Mesenchymal stem cell (in vitro differentiated cells and primary cell): ENCODE results near the gene SKAP2.

Source experiments
- DNase-seq: peaks from one replicate; pipeline ENCODE4 v3.0.0-alpha.2; 2013
- H2AFZ ChIP-seq: one replicate; pipeline ENCODE4 v1.6.1; 2013; ENCODE audit warnings: low read depth, mild to moderate bottlenecking, control low read depth, inconsistent platforms, low read length, moderate library complexity
- H2AK5ac ChIP-seq: 2 replicates; pipeline ENCODE4 v1.6.1; 2013; ENCODE audit warnings: low read length, moderate library complexity, mild to moderate bottlenecking, inconsistent platforms; ENCODE audit not compliant: severe bottlenecking
- H2BK120ac ChIP-seq: one replicate; pipeline ENCODE4 v1.6.1; 2013; ENCODE audit warnings: low read depth, mild to moderate bottlenecking, inconsistent platforms, low read length, moderate library complexity
- H2BK12ac ChIP-seq, 2 experiments: one replicate each; pipeline ENCODE4 v1.6.1; 2013; ENCODE audit warnings: inconsistent platforms in 2 of 2, low read length in 2 of 2, mild to moderate bottlenecking in 2 of 2, moderate library complexity in 2 of 2, control low read depth in 1 of 2
- H2BK15ac ChIP-seq: one replicate; pipeline ENCODE4 v1.6.1; 2013; ENCODE audit warnings: mild to moderate bottlenecking, low read depth, inconsistent platforms; ENCODE audit not compliant: poor library complexity, severe bottlenecking
- H2BK5ac ChIP-seq: 2 replicates; pipeline ENCODE4 v1.6.1; 2013; ENCODE audit warnings: low read depth, mild to moderate bottlenecking, low read length, control low read depth, inconsistent platforms; ENCODE audit not compliant: poor library complexity, severe bottlenecking
- H3K14ac ChIP-seq, 2 experiments: one replicate each; pipeline ENCODE4 v1.6.1; 2013; ENCODE audit warnings: inconsistent platforms in 2 of 2, low read length in 2 of 2, control low read depth in 1 of 2, mild to moderate bottlenecking in 1 of 2, moderate library complexity in 1 of 2
- H3K18ac ChIP-seq, 2 experiments: one replicate each; pipeline ENCODE4 v1.6.1; 2013; ENCODE audit warnings: inconsistent platforms in 2 of 2, low read length in 2 of 2, control low read depth in 1 of 2, low read depth in 1 of 2, mild to moderate bottlenecking in 1 of 2
- H3K23ac ChIP-seq, 2 experiments: one replicate each; pipeline ENCODE4 v1.6.1; 2013; ENCODE audit warnings: inconsistent platforms in 2 of 2, low read length in 2 of 2, mild to moderate bottlenecking in 2 of 2, moderate library complexity in 2 of 2, control low read depth in 1 of 2
- H3K27ac ChIP-seq: 2 replicates; pipeline ENCODE4 v1.5.1; 2013; ENCODE audit warnings: mild to moderate bottlenecking, moderate library complexity, low read length, control low read depth, inconsistent platforms; ENCODE audit not compliant: poor library complexity, severe bottlenecking
- H3K27me3 ChIP-seq, 2 experiments: 2 replicates each; pipeline versions ENCODE4 v1.6.1 to v1.7.0; 2013; ENCODE audit warnings: low read length in 2 of 2, mild to moderate bottlenecking in 2 of 2, moderate library complexity in 2 of 2, control low read depth in 1 of 2, inconsistent platforms in 1 of 2; ENCODE audit not compliant: control insufficient read depth in 1 of 2, insufficient read depth in 1 of 2
- H3K36me3 ChIP-seq, 2 experiments: 2 replicates each; pipeline versions ENCODE4 v1.6.1 to v1.7.0; 2013; ENCODE audit warnings: low read length in 2 of 2, control low read depth in 1 of 2, inconsistent platforms in 1 of 2, low read depth in 1 of 2, mild to moderate bottlenecking in 1 of 2; ENCODE audit not compliant: insufficient read depth in 2 of 2, control insufficient read depth in 1 of 2
- H3K4ac ChIP-seq, 2 experiments: one replicate each; pipeline ENCODE4 v1.6.1; 2013; ENCODE audit warnings: inconsistent platforms in 2 of 2, low read length in 2 of 2, mild to moderate bottlenecking in 2 of 2, moderate library complexity in 2 of 2, control low read depth in 1 of 2, low read depth in 1 of 2
- H3K4me1 ChIP-seq: 2 replicates; pipeline ENCODE4 v1.6.1; 2013; ENCODE audit warnings: low read depth, low read length, control low read depth; ENCODE audit not compliant: control insufficient read depth, insufficient read depth
- H3K4me2 ChIP-seq: 2 replicates; pipeline ENCODE4 v1.6.1; 2013; ENCODE audit warnings: low read length, mild to moderate bottlenecking, inconsistent platforms; ENCODE audit not compliant: poor library complexity, severe bottlenecking
- H3K4me3 ChIP-seq, 2 experiments: 2 replicates each; pipeline versions ENCODE4 v1.5.1 to v1.7.0; 2013; ENCODE audit warnings: low read length in 2 of 2, mild to moderate bottlenecking in 2 of 2, control low read depth in 1 of 2, low read depth in 1 of 2; ENCODE audit not compliant: insufficient read depth in 1 of 2
- H3K79me1 ChIP-seq: replicated peaks from 2 replicates; pipeline ENCODE4 v1.6.1; 2013; ENCODE audit warnings: mild to moderate bottlenecking, control low read depth, low read length, inconsistent platforms; ENCODE audit not compliant: poor library complexity, severe bottlenecking
- H3K9ac ChIP-seq: 2 replicates; pipeline ENCODE4 v1.7.0; 2013; ENCODE audit warnings: mild to moderate bottlenecking, low read length, moderate library complexity
- H3K9me3 ChIP-seq: 2 replicates; pipeline ENCODE4 v1.7.0; 2013; ENCODE audit warnings: mild to moderate bottlenecking, low read length; ENCODE audit not compliant: control insufficient read depth
- H4K8ac ChIP-seq: one replicate; pipeline ENCODE4 v1.6.1; 2013; ENCODE audit warnings: inconsistent platforms, mild to moderate bottlenecking, low read length, moderate library complexity
- H4K91ac ChIP-seq: one replicate; pipeline ENCODE4 v1.6.1; 2013; ENCODE audit warnings: mild to moderate bottlenecking, low read length, inconsistent platforms
- WGBS: methylation state at CpG from one replicate; pipeline ENCODE4 v1.1.7; 2013; ENCODE audit warnings: mixed read lengths; 5-methylcytosine and 5-hydroxymethylcytosine counted together

The SKAP2 gene

DNA sequence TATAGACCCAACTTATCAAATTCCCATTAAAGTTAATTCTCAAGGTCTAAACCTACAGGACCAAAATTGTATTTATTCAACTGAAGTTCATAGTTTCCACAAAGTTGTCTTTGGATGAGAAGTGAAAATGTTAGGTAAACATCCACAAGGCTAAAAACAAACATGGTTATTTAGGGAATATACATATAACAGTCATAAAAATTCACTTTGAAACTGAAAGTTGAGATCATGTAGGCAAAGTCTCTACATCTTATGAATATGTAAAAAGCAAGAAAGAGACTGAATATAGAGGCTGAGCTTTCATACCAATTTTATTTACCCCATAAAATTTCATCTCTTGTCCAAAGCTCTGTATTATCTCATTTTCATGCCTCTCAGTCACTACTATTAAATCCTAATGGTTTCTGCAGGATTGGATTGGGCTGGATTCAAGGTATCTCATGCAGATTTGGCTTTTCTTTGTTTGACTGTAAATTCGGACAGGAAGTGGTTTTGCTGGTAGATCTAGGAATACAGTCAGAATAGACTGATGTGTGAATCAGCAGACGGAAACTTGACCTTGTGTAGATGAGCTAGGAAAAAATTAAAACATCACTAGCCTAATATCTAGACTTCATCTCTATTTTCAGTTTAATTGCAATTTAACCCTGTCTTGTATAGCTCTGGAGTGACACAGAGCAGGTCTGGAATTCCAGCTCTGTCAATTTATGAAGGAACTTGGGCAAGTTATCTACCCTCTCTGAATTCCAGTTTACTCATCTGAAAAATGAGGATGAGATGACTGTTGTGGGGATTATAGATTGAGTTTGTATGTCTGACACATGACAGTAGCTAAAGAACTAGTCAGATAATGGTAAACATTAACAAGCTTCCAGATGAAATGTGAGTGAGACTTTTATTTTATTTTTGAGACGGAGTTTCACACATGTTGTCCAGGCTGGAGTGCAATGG is 27.3 kb upstream of the SKAP2 start:
- Histone ChIP-seq H2AK5ac (no peak overlapping the region), H3K4me1 (no peaks in the 10 kb centered on the region), H3K4ac (no peak overlapping the region), H2BK5ac (no peak overlapping the region), H4K91ac (no peak overlapping the region), H3K4me2 (no peak overlapping the region), H3K23ac (no peak overlapping the region), H4K8ac (no peak overlapping the region), H2BK120ac (no peak overlapping the region), H3K14ac (no peak overlapping the region), H3K27ac (no peak overlapping the region), H3K9ac (no peak overlapping the region), H3K36me3 (no peaks in the 10 kb centered on the region), H2BK15ac (no peak overlapping the region), H3K9me3 (no peaks in the 10 kb centered on the region), H3K4me3 (no peak overlapping the region), H3K27me3 (no peaks in the 10 kb centered on the region), H2BK12ac (no peak overlapping the region), H3K79me1 (no peaks in the 10 kb centered on the region), H3K18ac (no peak overlapping the region), H2AFZ (no peak overlapping the region)
- no peak for DNase-seq
- WGBS: 96% methylated on average over 2 of the region's 3 CpGs

- no peak overlapping the region for H4K91ac ChIP-seq
- 100% methylated on average over 1 of the region's 2 CpGs for WGBS
- DNase-seq: no peak
Measured at GRCh38 chr7:26880852-26881251, 16.5 kb upstream of the SKAP2 start.

DNA sequence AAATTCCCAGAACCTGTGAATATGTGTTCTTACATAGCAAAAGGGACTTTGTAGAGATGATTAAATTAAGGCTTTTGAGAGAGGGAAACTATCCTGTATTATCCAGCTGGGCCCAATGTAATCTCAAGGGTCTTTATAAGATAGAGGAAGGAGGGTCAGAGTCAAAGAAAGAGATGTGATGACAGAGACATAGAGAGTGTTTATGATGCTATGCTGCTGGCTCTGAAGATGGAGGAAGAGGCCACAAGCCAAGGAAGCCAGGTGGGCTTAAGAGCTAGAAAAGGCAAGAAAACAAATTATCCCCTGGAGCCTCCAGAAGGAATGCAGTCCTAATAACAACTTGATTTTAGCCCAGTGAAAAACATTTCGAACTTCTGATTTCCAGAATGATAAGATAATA is 15.3 kb upstream of the SKAP2 start:
- Histone ChIP-seq H2AFZ (no peak overlapping the region), H3K14ac (no peak overlapping the region), H2BK5ac (no peak overlapping the region), H3K36me3 (no peaks in the 10 kb centered on the region), H3K9ac (no peak overlapping the region), H3K9me3 (peaks cover 10% of the 10 kb centered on the region), H4K8ac (no peak overlapping the region), H3K18ac (no peak overlapping the region), H3K27me3 (no peaks in the 10 kb centered on the region), H2BK120ac (no peak overlapping the region), H3K79me1 (no peaks in the 10 kb centered on the region), H3K4me1 (no peaks in the 10 kb centered on the region), H3K27ac (no peak overlapping the region), H3K23ac (no peak overlapping the region), H2BK12ac (no peak overlapping the region), H2AK5ac (no peak overlapping the region), H4K91ac (no peak overlapping the region), H3K4me3 (no peak overlapping the region), H3K4me2 (no peak overlapping the region), H3K4ac (no peak overlapping the region), H2BK15ac (no peak overlapping the region)
- DNase-seq: no peak
- WGBS: 100% methylated on average over 1 of the region's 1 CpG

More at GRCh38 chr7:26880852-26881251, 16.5 kb upstream of the SKAP2 start:
- Histone ChIP-seq H2BK12ac (no peak overlapping the region), H3K79me1 (no peaks in the 10 kb centered on the region), H3K18ac (no peak overlapping the region), H4K8ac (no peak overlapping the region), H3K14ac (no peak overlapping the region), H3K27me3 (no peaks in the 10 kb centered on the region), H2BK120ac (no peak overlapping the region), H3K4me1 (no peaks in the 10 kb centered on the region), H2AK5ac (no peak overlapping the region), H2AFZ (no peak overlapping the region), H3K4ac (no peak overlapping the region), H3K27ac (no peak overlapping the region), H3K36me3 (no peaks in the 10 kb centered on the region), H2BK15ac (no peak overlapping the region), H3K4me3 (no peak overlapping the region), H3K9me3 (peaks cover 21% of the 10 kb centered on the region), H2BK5ac (no peak overlapping the region), H3K9ac (no peak overlapping the region), H3K23ac (no peak overlapping the region), H3K4me2 (no peak overlapping the region)

GRCh38 chr7:26868841-26869495 is 4.6 kb upstream of the SKAP2 start:
- Histone ChIP-seq H3K18ac (no peak overlapping the region), H3K36me3 (no peaks in the 10 kb centered on the region), H4K8ac (no peak overlapping the region), H3K23ac (no peak overlapping the region), H4K91ac (no peak overlapping the region), H3K79me1 (no peaks in the 10 kb centered on the region), H3K9ac (peak overlapping the region; percentile 52), H3K14ac (no peak overlapping the region), H2AK5ac (no peak overlapping the region), H3K4me3 (peak overlapping the region in 1 of 2 experiments; percentile 45), H2BK15ac (no peak overlapping the region), H3K27me3 (no peaks in the 10 kb centered on the region), H2BK12ac (no peak overlapping the region), H3K4me2 (no peak overlapping the region), H3K4ac (no peak overlapping the region), H3K27ac (no peak overlapping the region), H3K4me1 (no peaks in the 10 kb centered on the region), H3K9me3 (no peaks in the 10 kb centered on the region), H2BK5ac (no peak overlapping the region), H2AFZ (no peak overlapping the region), H2BK120ac (no peak overlapping the region)
- no peak for DNase-seq
- 79% methylated on average over 6 of the region's 7 CpGs for WGBS
